Heart left ventricle (tissue), 16 donors: ENCODE data around the gene AP5B1. TPM values are rescaled to one million over a fixed set of nuclear protein-coding genes. Genes with fewer than 3 reads are reported as not detected.

Experiments
- ATAC-seq, 4 donors: fragments of 200-7000 bp; cut with Tn5 transposase; one replicate each; pipeline ENCODE4 v1.9.1; 2020 to 2022; ENCODE audit warnings: moderate library complexity in 4 of 4, mild to moderate bottlenecking in 3 of 4, moderate number of reproducible peaks in 1 of 4
- DNase-seq, 5 donors: peaks; one replicate each; pipeline ENCODE4 v3.0.0-alpha.2; 2020
- H3K27ac ChIP-seq, 12 donors: fragments of 200-600 bp; sonication (generic) in 4 of 12; one replicate each; pipeline versions ENCODE4 v1.5.0 to v1.8.0; 2016 to 2022; ENCODE audit warnings: mild to moderate bottlenecking in 2 of 12
- H3K27me3 ChIP-seq, 9 donors: fragments of 200-600 bp; sonication (generic) in 2 of 9; one replicate each; pipeline versions ENCODE4 v1.5.1 to v1.8.0; 2016 to 2022; ENCODE audit warnings: mild to moderate bottlenecking in 3 of 9
- H3K36me3 ChIP-seq, 9 donors: fragments of 200-600 bp; sonication (generic) in 2 of 9; one replicate each; pipeline versions ENCODE4 v1.5.0 to v1.8.0; 2018 to 2022; ENCODE audit warnings: mild to moderate bottlenecking in 2 of 9
- H3K4me1 ChIP-seq, 12 donors: fragments of 200-600 bp; sonication (generic) in 4 of 12; one replicate each; pipeline versions ENCODE4 v1.5.0 to v1.8.0; 2016 to 2022; ENCODE audit warnings: mild to moderate bottlenecking in 3 of 12
- H3K4me3 ChIP-seq, 12 donors: fragments of 200-600 bp; sonication (generic) in 4 of 12; one replicate each; pipeline versions ENCODE4 v1.5.0 to v1.8.0; 2017 to 2022; ENCODE audit warnings: mild to moderate bottlenecking in 9 of 12, moderate library complexity in 4 of 12
- H3K9me3 ChIP-seq, 12 donors: fragments of 200-600 bp; sonication (generic) in 4 of 12; one replicate each; pipeline versions ENCODE4 v1.5.0 to v1.8.0; 2016 to 2022; ENCODE audit warnings: mild to moderate bottlenecking in 1 of 12
- CTCF ChIP-seq, 12 donors: fragments of 200-600 bp; sonication (generic) in 4 of 12; IDR thresholded peaks; one replicate each; pipeline versions ENCODE4 v1.5.0 to v1.8.0; 2018 to 2022; ENCODE audit warnings: antibody characterized with exemption in 12 of 12, mild to moderate bottlenecking in 5 of 12
- POLR2A ChIP-seq, 2 donors: fragments of 450-650 bp; IDR thresholded peaks; one replicate each; pipeline ENCODE4 v1.6.1; 2017; ENCODE audit warnings: antibody characterized with exemption in 2 of 2, mild to moderate bottlenecking in 2 of 2, moderate library complexity in 2 of 2
- WGBS, 4 donors: extraction: QIAGEN DNeasy Blood & Tissue Kit in 2 of 4; methylation state at CpG; one replicate each; pipeline versions ENCODE4 v1.1.5 to v1.1.7; 2013 to 2018; 5-methylcytosine and 5-hydroxymethylcytosine counted together
- intact Hi-C, 10 donors: fragments of 100-400 bp; cut with DNase I; formaldehyde crosslinking; loops; one replicate each; pipeline versions ENCODE4 v1.11.1 to v1.14.2; 2022
- polyA plus RNA-seq, 2 donors: library from polyadenylated mRNA; stranded (reverse); fragments of 200-250 nt; gene quantifications; one replicate each; pipeline ENCODE4 v1.2.3, GENCODE V29; 2013
- total RNA-seq, 9 donors: library from RNA; depleted of rRNA in 2 of 9; stranded (reverse); fragments of >200 nt in 2 of 9; fragmentation: NEBNext Ultra II Directional in 3 of 9; extraction: Animal tissue kit (Norgen Biotek cat#: 25700) in 3 of 9; gene quantifications; one replicate each; pipeline versions ENCODE4 v1.1.0 to v1.2.4, GENCODE V29; 2016 to 2023
- donor health status: ischemic (EF 13 %, LVEDD 7.1; RV severe dilation, severe dysfunction).
- donor health status: healthy with polysubstance abuse.
- donor health status: DM: no; HTN: yes; CAD: no.
- donor health status: DM: no; HTN: no; CAD: no.
- donor health status: ischemic (EF 25% LVEDD 6.9; RV normal size, moderate dysfunction).
- donor health status: ischemic (EF 25% LVEDD 5.7; RV mildly dilated, moderate dysfunction).
- donor health status: healthy.
- donor health status: DM: yes; HTN: yes; CAD: no.
- donor health status: ischemic (EF 35%, LVEDD 5.7; RV mildly dilated, moderate dysfunction).
- donor health status: nonischemic (EF 11% LVEDD 7.7; RV severe dilation, severe dysfunction).
- donor health status: DM: yes; HTN: yes; CAD: no.
- donor health status: PGD.
- donor health status: ischemic (EF 29% LVEDD 5.4; RV normal size, mild dysfunction).
- donor health status: nonischemic (EF 23%, LVEDD 6.1; RV moderate dilation, normal function).

Gene AP5B1
- total and polyA plus RNA-seq, 11 donors = 4.4 to 17.7 (median 8.7) TPM

GRCh38 chr11:65790104-65790901 is 9.5 kb upstream of the AP5B1 start:
- Histone ChIP-seq H3K27ac (no peak overlapping the region), H3K4me1 (peaks cover 0 to 34% (median 14%) of the 10 kb centered on the region in 12 donors), H3K9me3 (no peaks in the 10 kb centered on the region), H3K27me3 (peaks cover 30 to 60% (median 37%) of the 10 kb centered on the region in 9 donors), H3K36me3 (no peaks in the 10 kb centered on the region), H3K4me3 (no peak overlapping the region)
- WGBS, 4 donors = 78 to 89% (median 88%) methylated on average over 10 to 13 of the region's 13 CpGs
- intact Hi-C loops = no loop called here
- DNase-seq (peak in 1 of 5 donors; percentile 30), ATAC-seq (no peak)
- TF ChIP-seq CTCF (IDR thresholded peaks at IDR 0.05) (no peak), POLR2A (IDR thresholded peaks at IDR 0.05) (no peak)

- Histone ChIP-seq H3K9me3 (no peaks in the 10 kb centered on the region), H3K27me3 (peaks cover 30 to 68% (median 39%) of the 10 kb centered on the region in 9 donors), H3K27ac (no peak overlapping the region), H3K36me3 (no peaks in the 10 kb centered on the region), H3K4me3 (no peak overlapping the region), H3K4me1 (peaks cover 0 to 34% (median 14%) of the 10 kb centered on the region in 12 donors)
- peak in 1 of 5 donors; percentile 10 for DNase-seq
- no peak for TF ChIP-seq POLR2A (IDR thresholded peaks at IDR 0.05)
- WGBS, 4 donors = 77 to 85% (median 80%) methylated on average over 14 of the region's 14 CpGs
- intact Hi-C loops = no loop called here
- ATAC-seq = no peak
These were observed 8.7 kb upstream of the AP5B1 start for GRCh38 chr11:65789230-65790103.

- Histone ChIP-seq H3K4me1 (peaks cover 0 to 34% (median 14%) of the 10 kb centered on the region in 12 donors), H3K36me3 (no peaks in the 10 kb centered on the region), H3K27me3 (peaks cover 30 to 63% (median 39%) of the 10 kb centered on the region in 9 donors), H3K9me3 (no peaks in the 10 kb centered on the region), H3K27ac (no peak overlapping the region), H3K4me3 (no peak overlapping the region)
- DNase-seq = peak in 1 of 5 donors; percentile 26
- WGBS, 4 donors = 78 to 90% (median 82%) methylated on average over 6 of the region's 6 CpGs
- intact Hi-C loops = no loop called here
- no peak for ATAC-seq
- no peak for TF ChIP-seq CTCF (IDR thresholded peaks at IDR 0.05)
- TF ChIP-seq POLR2A (IDR thresholded peaks at IDR 0.05) = no peak
These were observed 8.0 kb upstream of the AP5B1 start for GRCh38 chr11:65788821-65789220.

- intact Hi-C loops = no loop called here
- H3K4me1 ChIP-seq = peaks cover 0 to 34% (median 14%) of the 10 kb centered on the region in 12 donors
- TF ChIP-seq POLR2A (IDR thresholded peaks at IDR 0.05) (no peak), CTCF (IDR thresholded peaks at IDR 0.05) (no peak)
- peak overlapping the region in 6 of 12 donors; percentile 7 to 29 (median 16) for H3K4me3 ChIP-seq
- H3K27ac ChIP-seq = no peak overlapping the region
- no peaks in the 10 kb centered on the region for H3K9me3 ChIP-seq
- H3K36me3 ChIP-seq = no peaks in the 10 kb centered on the region
- peak in 1 of 5 donors; percentile 51 for DNase-seq
- WGBS, 4 donors = 3 to 8% (median 5%) methylated on average over 36 to 64 of the region's 64 CpGs
- peaks cover 30 to 58% (median 39%) of the 10 kb centered on the region in 9 donors for H3K27me3 ChIP-seq
- no peak for ATAC-seq
These were observed 7.2 kb upstream of the AP5B1 start for GRCh38 chr11:65787649-65788622.
